Ascending aorta (tissue), 2 donors: ENCODE results near the gene PHKG2. TPM values are rescaled to one million over a fixed set of nuclear protein-coding genes. Genes with fewer than 3 reads are reported as not detected.

Experiments used
- DNase-seq, 2 donors: peaks; one replicate each; pipeline ENCODE4 v3.0.0-alpha.2; 2019; ENCODE audit warnings: low spot score in 2 of 2
- H3K27ac ChIP-seq, 2 donors: fragments of 200-600 bp; sonication (generic); one replicate each; pipeline ENCODE4 v1.5.1; 2016 to 2017; ENCODE audit warnings: mild to moderate bottlenecking in 1 of 2
- H3K27me3 ChIP-seq: fragments of 200-600 bp; sonication (generic); one replicate; pipeline ENCODE4 v1.5.1; 2017
- H3K36me3 ChIP-seq, 2 donors: fragments of 200-600 bp; sonication (generic); one replicate each; pipeline ENCODE4 v1.5.1; 2016
- H3K4me1 ChIP-seq, 2 donors: fragments of 200-600 bp; sonication (generic); one replicate each; pipeline ENCODE4 v1.5.1; 2016 to 2017; ENCODE audit warnings: mild to moderate bottlenecking in 1 of 2
- H3K4me3 ChIP-seq, 2 donors: fragments of 200-600 bp; sonication (generic); one replicate each; pipeline ENCODE4 v1.5.1; 2016 to 2017; ENCODE audit warnings: mild to moderate bottlenecking in 1 of 2
- H3K9me3 ChIP-seq, 2 donors: fragments of 200-600 bp; sonication (generic); one replicate each; pipeline ENCODE4 v1.5.1; 2016
- CTCF ChIP-seq, 3 experiments: fragments of 200-600 bp in 2 of 3; fragments of 450-650 bp in 1 of 3; sonication (generic) in 2 of 3; IDR thresholded peaks; one replicate each; pipeline ENCODE4 v1.5.1; 2016 to 2019; ENCODE audit warnings: antibody characterized with exemption in 3 of 3, mild to moderate bottlenecking in 1 of 3, moderate library complexity in 1 of 3
- intact Hi-C: fragments of 100-400 bp; cut with DNase I; formaldehyde crosslinking; loops from one replicate; pipeline ENCODE4 v1.15.1; 2023
- total RNA-seq: library from RNA; depleted of rRNA; stranded (reverse); fragments of >200 nt; gene quantifications from one replicate; pipeline ENCODE4 v1.1.0, GENCODE V29; 2016

The PHKG2 gene
- total RNA-seq, 1 donor from 2014 or later = 78.8 TPM

GRCh38 chr16:30746638-30747175, 1.5 kb upstream of the PHKG2 start:
- no peak for TF ChIP-seq CTCF (IDR thresholded peaks at IDR 0.05)
- Histone ChIP-seq H3K27ac (peak overlapping the region; percentile 41 to 87), H3K27me3 (no peaks in the 10 kb centered on the region), H3K9me3 (no peaks in the 10 kb centered on the region), H3K4me1 (peaks cover 11% of the 10 kb centered on the region in 2 donors), H3K4me3 (no peak overlapping the region), H3K36me3 (peaks cover 17% of the 10 kb centered on the region in 2 donors)
- intact Hi-C loops = loop anchor here (5.0 kb wide), 1 partner anchor 89 kb away; the partner anchor contains the start of gene FBRS
- DNase-seq = no peak

GRCh38 chr16:30747331-30747730, 894 bp upstream of the PHKG2 start:
- Histone ChIP-seq H3K4me1 (peaks cover 7 to 8% of the 10 kb centered on the region in 2 donors), H3K36me3 (peaks cover 17% of the 10 kb centered on the region in 2 donors), H3K27me3 (no peaks in the 10 kb centered on the region), H3K9me3 (no peaks in the 10 kb centered on the region), H3K4me3 (peak overlapping the region; percentile 64 to 99), H3K27ac (peak overlapping the region; percentile 87)
- TF ChIP-seq CTCF (IDR thresholded peaks at IDR 0.05) = no peak
- DNase-seq = no peak
- intact Hi-C loops = loop anchor here (5.0 kb wide), 1 partner anchor 90 kb away; the partner anchor contains the start of gene FBRS

GRCh38 chr16:30748634-30749445, 615 bp downstream of the PHKG2 start:
- Histone ChIP-seq H3K36me3 (peaks cover 17 to 28% of the 10 kb centered on the region in 2 donors), H3K27ac (peak overlapping the region; percentile 69 to 83), H3K9me3 (no peaks in the 10 kb centered on the region), H3K4me1 (peaks cover 7 to 8% of the 10 kb centered on the region in 2 donors), H3K27me3 (no peaks in the 10 kb centered on the region), H3K4me3 (peak overlapping the region; percentile 84 to 99)
- no peak for TF ChIP-seq CTCF (IDR thresholded peaks at IDR 0.05)
- no peak for DNase-seq
- intact Hi-C loops = loop anchor here (1.0 to 5.0 kb wide), 3 partner anchors 13 to 92 kb away; partner anchors contain the start of genes CFAP119, FBRS, RNF40 and SRCAP

DNA sequence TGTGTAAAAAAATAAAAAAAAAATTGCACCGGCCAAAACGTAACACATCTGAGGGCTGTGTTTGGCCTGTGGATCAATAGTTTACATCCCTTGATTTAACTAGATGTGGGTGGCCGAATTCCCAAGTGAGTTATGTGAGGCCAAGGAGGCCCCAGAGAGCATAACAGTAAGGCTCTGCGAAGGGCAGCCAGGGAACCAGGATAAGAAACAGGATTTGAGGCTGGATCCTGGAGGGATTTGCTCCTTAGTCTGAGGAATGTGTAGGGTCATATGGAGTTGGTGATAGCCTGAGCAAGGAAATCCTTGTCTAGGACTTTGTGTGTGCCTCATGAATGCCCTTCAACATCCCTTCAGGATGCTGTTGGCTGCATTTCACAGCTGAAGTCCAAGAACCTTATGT, 2.0 kb downstream of the PHKG2 start:
- peaks cover 7 to 8% of the 10 kb centered on the region in 2 donors for H3K4me1 ChIP-seq
- no peaks in the 10 kb centered on the region for H3K27me3 ChIP-seq
- H3K27ac ChIP-seq = no peak overlapping the region
- no peak overlapping the region for H3K4me3 ChIP-seq
- no peaks in the 10 kb centered on the region for H3K9me3 ChIP-seq
- TF ChIP-seq CTCF (IDR thresholded peaks at IDR 0.05) = no peak
- DNase-seq = no peak
- H3K36me3 ChIP-seq = peaks cover 9 to 34% of the 10 kb centered on the region in 2 donors
- intact Hi-C loops = no loop called here

DNA sequence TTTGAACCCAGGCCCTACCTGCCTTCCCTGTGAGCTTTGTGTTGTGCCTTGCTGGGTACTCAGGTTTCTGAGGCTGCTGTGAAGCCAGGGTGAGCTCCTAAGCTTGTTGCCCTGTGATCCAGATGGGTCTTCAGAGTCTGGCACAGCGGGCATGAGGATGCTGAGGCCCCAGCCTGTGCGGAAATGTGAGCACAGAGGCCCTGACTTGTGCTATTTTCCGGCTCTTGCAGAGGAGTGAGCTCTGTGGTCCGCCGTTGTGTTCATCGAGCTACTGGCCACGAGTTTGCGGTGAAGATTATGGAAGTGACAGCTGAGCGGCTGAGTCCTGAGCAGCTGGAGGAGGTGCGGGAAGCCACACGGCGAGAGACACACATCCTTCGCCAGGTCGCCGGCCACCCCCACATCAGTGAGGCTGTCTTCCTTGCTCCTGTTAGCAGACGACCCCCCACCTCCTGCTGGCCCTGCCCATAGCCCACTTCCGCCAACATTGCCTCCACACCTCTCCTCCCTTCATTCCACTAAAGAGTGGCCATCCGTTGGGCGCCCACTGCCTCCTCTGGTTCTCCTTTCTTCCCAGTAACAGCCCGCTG, 2.7 kb downstream of the PHKG2 start:
- H3K27me3 ChIP-seq = no peaks in the 10 kb centered on the region
- no peak overlapping the region for H3K4me3 ChIP-seq
- no peak overlapping the region for H3K27ac ChIP-seq
- no peaks in the 10 kb centered on the region for H3K9me3 ChIP-seq
- peaks cover 7 to 8% of the 10 kb centered on the region in 2 donors for H3K4me1 ChIP-seq
- TF ChIP-seq CTCF (IDR thresholded peaks at IDR 0.05) = no peak
- no peak for DNase-seq
- intact Hi-C loops = no loop called here
- H3K36me3 ChIP-seq = peaks cover 9 to 37% of the 10 kb centered on the region in 2 donors
